HCT116 (cell line): ENCODE data around the gene DISP1.

ENCODE experiments used
- CEBPB ChIP-seq: IDR thresholded peaks from 2 replicates; pipeline ENCODE4 v1.6.1; 2012; ENCODE audit warnings: low read depth
- ELF1 ChIP-seq: IDR thresholded peaks from 2 replicates; pipeline ENCODE4 v1.6.1; 2012; ENCODE audit warnings: low read depth, borderline replicate concordance
- EZH2 ChIP-seq: fragments of 200-600 bp; sonication (generic); IDR thresholded peaks from 2 replicates; pipeline ENCODE4 v1.6.1; 2017; ENCODE audit warnings: antibody characterized with exemption, mixed run types
- JUND ChIP-seq: IDR thresholded peaks from 2 replicates; pipeline ENCODE4 v1.6.1; 2012
- POLR2A ChIP-seq: IDR thresholded peaks from 2 replicates; pipeline ENCODE4 v1.7.0; 2011; ENCODE audit warnings: borderline replicate concordance; ENCODE audit not compliant: insufficient read depth, insufficient read length; ENCODE audit errors: extremely low read depth
- POLR2AphosphoS5 ChIP-seq: IDR thresholded peaks from 2 replicates; pipeline ENCODE4 v1.6.1; 2011; ENCODE audit warnings: mild to moderate bottlenecking, low read depth, low read length, moderate library complexity
- RAD21 ChIP-seq: IDR thresholded peaks from 2 replicates; pipeline ENCODE4 v1.6.1; 2012; ENCODE audit warnings: low read depth, mild to moderate bottlenecking
- SIN3A ChIP-seq: IDR thresholded peaks from 2 replicates; pipeline ENCODE4 v1.6.1; 2012; ENCODE audit warnings: low read depth
- SRF ChIP-seq: IDR thresholded peaks from 2 replicates; pipeline ENCODE4 v1.6.1; 2012; ENCODE audit warnings: low read depth
- YY1 ChIP-seq: IDR thresholded peaks from 2 replicates; pipeline ENCODE4 v1.6.1; 2011; ENCODE audit warnings: low read length, low read depth, moderate library complexity, mild to moderate bottlenecking; ENCODE audit not compliant: insufficient replicate concordance; ENCODE audit errors: extremely low read depth
- TF ChIP-seq, protein P1 (sequence below), 3 experiments: fragments of 200-600 bp in 1 of 3; sonication (generic) in 1 of 3; IDR thresholded peaks in 2 of 3; conservative IDR thresholded peaks in 1 of 3; 2 replicates each; pipeline ENCODE4 v1.5.1; 2012 to 2017; ENCODE audit warnings: low read depth in 2 of 3, low read length in 2 of 3, antibody characterized with exemption in 1 of 3, borderline replicate concordance in 1 of 3, control low read depth in 1 of 3, mild to moderate bottlenecking in 1 of 3, mixed read lengths in 1 of 3, mixed run types in 1 of 3, moderate library complexity in 1 of 3; ENCODE audit not compliant: insufficient read depth in 1 of 3
- TF ChIP-seq, protein P2 (sequence below): IDR thresholded peaks from 2 replicates; pipeline ENCODE4 v1.6.1; 2012; ENCODE audit warnings: low read depth

DNA sequence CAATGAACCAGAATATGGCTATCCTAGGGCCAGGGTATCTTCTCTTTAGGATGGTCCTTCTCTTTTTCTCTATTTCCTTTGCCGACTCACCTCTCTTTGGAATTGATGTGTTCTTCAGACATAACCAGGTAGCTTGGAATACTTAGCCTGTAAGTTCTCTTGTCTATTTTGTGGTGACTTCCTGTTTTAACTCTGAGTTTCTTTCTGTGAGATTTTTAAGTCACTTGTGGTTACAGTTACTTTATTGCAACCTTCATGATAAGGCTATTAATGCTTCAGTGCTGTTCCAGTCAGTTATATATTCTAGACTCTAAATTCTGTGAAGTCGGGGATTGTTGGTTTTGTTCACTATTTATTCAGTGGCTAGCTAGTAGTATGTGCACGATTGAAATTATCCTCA lies 46.2 kb downstream of the DISP1 start:
- TF ChIP-seq, protein P1, sequence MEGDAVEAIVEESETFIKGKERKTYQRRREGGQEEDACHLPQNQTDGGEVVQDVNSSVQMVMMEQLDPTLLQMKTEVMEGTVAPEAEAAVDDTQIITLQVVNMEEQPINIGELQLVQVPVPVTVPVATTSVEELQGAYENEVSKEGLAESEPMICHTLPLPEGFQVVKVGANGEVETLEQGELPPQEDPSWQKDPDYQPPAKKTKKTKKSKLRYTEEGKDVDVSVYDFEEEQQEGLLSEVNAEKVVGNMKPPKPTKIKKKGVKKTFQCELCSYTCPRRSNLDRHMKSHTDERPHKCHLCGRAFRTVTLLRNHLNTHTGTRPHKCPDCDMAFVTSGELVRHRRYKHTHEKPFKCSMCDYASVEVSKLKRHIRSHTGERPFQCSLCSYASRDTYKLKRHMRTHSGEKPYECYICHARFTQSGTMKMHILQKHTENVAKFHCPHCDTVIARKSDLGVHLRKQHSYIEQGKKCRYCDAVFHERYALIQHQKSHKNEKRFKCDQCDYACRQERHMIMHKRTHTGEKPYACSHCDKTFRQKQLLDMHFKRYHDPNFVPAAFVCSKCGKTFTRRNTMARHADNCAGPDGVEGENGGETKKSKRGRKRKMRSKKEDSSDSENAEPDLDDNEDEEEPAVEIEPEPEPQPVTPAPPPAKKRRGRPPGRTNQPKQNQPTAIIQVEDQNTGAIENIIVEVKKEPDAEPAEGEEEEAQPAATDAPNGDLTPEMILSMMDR (IDR thresholded peaks at IDR 0.05 in 2 of 3, conservative IDR thresholded peaks at IDR 0.05 in 1 of 3; ENCODE audit: borderline replicate concordance in 1 of 3, insufficient read depth in 1 of 3, low read depth in 2 of 3, low read length in 2 of 3) = no peak
- no peak for TF ChIP-seq JUND
- TF ChIP-seq POLR2A = no peak
- no peak for TF ChIP-seq RAD21
- TF ChIP-seq POLR2AphosphoS5 = no peak
- no peak for TF ChIP-seq SRF
- TF ChIP-seq, protein P2, sequence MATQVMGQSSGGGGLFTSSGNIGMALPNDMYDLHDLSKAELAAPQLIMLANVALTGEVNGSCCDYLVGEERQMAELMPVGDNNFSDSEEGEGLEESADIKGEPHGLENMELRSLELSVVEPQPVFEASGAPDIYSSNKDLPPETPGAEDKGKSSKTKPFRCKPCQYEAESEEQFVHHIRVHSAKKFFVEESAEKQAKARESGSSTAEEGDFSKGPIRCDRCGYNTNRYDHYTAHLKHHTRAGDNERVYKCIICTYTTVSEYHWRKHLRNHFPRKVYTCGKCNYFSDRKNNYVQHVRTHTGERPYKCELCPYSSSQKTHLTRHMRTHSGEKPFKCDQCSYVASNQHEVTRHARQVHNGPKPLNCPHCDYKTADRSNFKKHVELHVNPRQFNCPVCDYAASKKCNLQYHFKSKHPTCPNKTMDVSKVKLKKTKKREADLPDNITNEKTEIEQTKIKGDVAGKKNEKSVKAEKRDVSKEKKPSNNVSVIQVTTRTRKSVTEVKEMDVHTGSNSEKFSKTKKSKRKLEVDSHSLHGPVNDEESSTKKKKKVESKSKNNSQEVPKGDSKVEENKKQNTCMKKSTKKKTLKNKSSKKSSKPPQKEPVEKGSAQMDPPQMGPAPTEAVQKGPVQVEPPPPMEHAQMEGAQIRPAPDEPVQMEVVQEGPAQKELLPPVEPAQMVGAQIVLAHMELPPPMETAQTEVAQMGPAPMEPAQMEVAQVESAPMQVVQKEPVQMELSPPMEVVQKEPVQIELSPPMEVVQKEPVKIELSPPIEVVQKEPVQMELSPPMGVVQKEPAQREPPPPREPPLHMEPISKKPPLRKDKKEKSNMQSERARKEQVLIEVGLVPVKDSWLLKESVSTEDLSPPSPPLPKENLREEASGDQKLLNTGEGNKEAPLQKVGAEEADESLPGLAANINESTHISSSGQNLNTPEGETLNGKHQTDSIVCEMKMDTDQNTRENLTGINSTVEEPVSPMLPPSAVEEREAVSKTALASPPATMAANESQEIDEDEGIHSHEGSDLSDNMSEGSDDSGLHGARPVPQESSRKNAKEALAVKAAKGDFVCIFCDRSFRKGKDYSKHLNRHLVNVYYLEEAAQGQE = no peak
- no peak for TF ChIP-seq EZH2
- no peak for TF ChIP-seq CEBPB
- TF ChIP-seq ELF1 = no peak
- no peak for TF ChIP-seq SIN3A
- no peak for TF ChIP-seq YY1
